ENCODE measurements around the gene TMEM128. TPM values are rescaled to one million over a fixed set of nuclear protein-coding genes. Genes with fewer than 3 reads are reported as not detected.
"Not testable (repeated sequence)": the region's sequence is repeated elsewhere in the genome, so short reads cannot be mapped to it uniquely, and the experiment has no call there.

TMEM128 gene
- polyA plus RNA-seq, 1 donor, result 49.6 TPM

DNA sequence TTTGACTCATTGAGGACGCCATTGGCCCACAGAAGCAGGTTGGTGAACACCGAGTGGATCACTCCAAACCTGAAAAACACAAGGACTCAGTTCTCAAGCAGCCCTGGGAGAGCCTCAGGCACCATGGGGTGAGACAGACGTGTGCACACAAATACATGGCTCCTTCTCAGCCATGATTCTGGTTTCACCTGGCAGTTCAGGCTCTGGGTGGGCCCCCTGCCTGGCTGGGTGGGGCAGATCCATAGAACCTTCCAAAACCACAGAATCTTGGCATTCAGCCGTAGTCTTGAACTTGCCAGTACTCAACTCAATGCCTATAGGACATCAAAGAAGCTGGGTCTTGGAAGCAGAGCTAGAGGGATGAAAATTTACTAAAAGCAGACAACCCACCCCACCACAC is 45.5 kb downstream of the TMEM128 start:
- DNase-seq, result no peak

DNA sequence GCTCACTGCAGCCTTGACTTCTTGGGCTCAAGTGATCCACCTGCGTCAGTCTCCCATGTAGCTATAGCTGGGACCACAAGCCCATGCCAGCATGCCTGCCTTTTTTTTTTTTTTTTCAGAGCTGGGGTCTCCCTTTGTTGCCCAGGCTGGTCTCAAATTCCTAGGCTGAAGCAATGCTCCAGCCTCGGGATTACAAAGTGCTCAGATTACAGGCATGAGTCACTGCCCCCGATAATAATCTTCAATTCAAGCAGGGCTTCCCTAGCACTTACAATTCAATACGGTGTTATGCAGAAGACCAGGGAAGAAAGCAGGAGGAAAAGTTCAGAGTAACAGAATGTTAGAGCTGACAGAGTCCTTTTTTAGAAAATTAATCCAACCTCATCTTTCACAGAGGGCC is 47.4 kb downstream of the TMEM128 start:
- no peak for DNase-seq

DNA sequence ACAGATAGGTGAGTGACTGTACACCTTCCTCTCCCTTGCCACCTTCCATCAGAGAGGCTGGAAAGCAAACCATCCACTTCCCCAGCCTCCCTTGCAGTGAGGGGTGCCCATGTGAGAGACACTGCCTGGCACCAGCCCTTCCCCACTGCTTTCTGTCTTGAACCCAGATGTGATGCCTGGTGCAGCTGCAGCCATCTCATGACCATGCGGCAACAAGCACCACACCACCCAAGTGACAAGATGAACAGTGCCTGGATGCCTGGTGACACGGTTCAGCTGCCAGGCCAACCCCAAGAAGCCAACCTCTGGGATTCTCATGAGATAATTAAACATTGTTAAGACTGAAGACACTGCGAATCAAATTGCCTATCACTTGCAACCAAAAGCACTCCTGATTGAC is 52.7 kb downstream of the TMEM128 start:
- no peak for DNase-seq

DNA sequence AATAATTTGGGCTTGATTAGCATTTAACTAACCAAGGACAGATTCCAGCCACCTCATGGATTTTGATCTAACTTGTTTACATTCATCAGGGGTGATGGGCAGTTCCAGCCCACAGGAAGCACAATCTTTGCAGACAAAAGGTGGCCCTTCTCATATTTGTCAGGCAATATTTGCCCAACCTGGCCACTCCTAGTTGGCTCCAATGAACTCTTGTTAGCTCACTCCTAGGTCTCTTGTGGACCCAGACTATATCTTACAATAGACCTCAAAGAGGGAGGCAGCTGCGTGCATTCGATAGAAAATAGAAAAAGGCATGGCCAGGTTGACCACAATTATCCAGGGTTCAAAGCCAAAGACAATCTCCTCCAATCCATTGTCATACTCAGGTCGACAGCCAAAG is 59.5 kb downstream of the TMEM128 start:
- not testable (repeated sequence) for DNase-seq

Other genes with a start within 250 kb of the TMEM128 start
- not detected for gene OTOP1, start 21.3 kb downstream of the TMEM128 start, polyA plus RNA-seq (ENCODE audit: insufficient read length)
- gene LYAR, start 41.9 kb upstream of the TMEM128 start, polyA plus RNA-seq (ENCODE audit: insufficient read length), result 19.8 TPM
- gene ZBTB49, start 42.0 kb upstream of the TMEM128 start, polyA plus RNA-seq (ENCODE audit: insufficient read length), result 8.5 TPM
- gene NSG1, start 138.9 kb upstream of the TMEM128 start, polyA plus RNA-seq (ENCODE audit: insufficient read length), result 4.9 TPM